NCI-H2081 treated with DMSO at 0.1 percent for 48 hours (cell line): ENCODE measurements around the gene TRIM28.
"Not testable (repeated sequence)": the region's sequence is repeated elsewhere in the genome, so short reads cannot be mapped to it uniquely, and the experiment has no call there.

Source experiments
- DNase-seq: peaks from one replicate; lab custom pipeline; 2025; lab: John Stamatoyannopoulos, UW

Gene TRIM28

GRCh38 chr19:58519355-58520256 is 24.3 kb upstream of the TRIM28 start, which contains the start of gene ZBTB45:
Gene ZBTB45 (minus strand): TSS chr19:58519810. CDS start chr19:58517673, 2,137 bp downstream.
- DNase-seq = peak; percentile 85

DNA sequence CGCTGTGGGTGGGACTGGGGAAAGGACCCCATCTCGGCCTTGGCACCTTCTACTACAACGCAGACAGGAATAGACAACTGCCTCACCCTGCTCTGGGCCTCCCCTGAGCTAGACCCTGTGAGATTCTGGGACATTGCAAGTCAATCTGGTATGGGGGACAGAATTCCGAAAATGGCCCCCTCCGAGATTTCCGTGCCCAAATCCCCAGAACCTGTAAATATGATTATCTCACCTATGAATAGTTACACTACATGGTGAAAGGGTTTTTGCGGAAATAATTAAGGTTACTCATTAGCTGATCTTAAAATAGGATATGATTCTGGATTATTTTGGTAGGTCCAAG is 23.6 kb upstream of the TRIM28 start:
- no peak for DNase-seq

DNA sequence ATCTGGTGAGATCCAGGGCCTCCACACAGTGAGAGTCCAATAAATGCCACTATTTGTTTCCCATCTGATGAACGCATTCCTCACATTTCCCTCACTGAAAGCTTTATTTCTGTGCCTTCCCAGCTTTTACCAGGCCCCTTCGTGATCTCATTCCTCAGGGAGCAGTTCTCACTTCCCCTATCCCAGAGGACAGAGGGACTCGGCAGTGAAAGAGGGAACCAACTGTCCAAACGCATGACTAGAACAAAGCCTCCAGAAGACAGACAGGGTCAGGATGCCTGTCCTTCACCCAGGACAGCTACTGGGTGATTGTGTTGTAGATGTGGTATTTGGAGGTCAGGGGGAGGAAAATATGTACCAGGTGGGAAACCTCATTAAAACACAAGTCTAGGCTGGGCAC is 22.2 kb upstream of the TRIM28 start:
- DNase-seq = no peak

DNA sequence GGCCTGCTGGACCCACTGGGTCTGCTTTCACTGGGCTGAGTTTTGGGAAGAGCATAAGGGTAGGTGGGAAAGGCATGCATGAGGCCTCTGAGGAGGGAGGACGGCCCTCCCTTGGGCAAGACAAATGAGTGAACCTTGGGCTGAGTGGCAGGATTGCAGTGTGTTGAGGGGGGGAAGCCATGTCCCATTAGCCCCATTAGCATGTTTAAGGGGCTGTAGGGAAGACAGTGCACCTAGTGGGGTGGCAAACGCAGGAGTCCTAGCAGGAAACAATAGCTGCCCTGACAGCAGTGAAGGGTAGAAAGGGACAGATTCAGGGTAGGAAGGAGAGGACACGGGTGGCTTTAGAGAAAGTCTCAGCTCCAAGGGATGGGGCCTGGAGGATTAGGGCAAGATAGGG is 21.2 kb upstream of the TRIM28 start:
- no peak for DNase-seq

- no peak for DNase-seq
These were observed 14.5 kb upstream of the TRIM28 start for GRCh38 chr19:58529405-58529804.

DNA sequence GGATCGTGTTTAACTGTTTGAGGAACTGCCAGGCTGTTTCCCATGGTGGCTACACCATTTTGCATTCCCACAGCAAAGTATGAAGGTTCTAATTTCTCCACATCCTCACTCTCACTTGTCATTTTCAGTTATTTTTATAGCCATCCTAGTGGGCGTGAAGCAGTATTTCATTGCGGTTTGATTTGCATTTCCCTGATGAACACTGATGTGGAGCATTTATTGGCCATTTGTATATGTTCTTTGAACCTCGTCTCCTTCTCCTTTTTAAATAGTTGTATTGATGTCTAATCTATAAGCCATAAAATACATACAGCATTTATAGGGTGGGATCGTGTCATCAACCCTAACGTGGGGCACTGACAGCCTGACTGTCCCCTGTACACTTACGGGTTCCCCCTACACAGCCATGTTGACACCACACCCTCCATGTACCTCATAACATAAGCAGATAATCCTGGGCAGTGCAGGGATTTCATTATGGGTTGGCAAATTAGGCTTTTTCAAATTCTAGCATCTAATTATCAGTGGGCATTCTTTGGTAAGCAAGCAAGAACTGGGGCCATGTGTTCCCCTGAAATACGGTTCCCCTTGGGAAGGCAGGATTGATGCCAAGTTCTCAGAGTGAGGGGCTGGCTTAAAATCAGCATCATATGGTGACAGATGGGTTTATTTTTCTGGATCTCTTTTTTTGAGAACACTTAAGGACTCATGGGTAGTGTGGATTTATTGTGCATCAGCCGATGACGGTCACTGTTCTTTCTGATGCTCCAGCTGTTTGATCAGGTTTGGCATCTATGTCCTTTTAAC is 12.6 kb upstream of the TRIM28 start:
- no peak for DNase-seq

DNA sequence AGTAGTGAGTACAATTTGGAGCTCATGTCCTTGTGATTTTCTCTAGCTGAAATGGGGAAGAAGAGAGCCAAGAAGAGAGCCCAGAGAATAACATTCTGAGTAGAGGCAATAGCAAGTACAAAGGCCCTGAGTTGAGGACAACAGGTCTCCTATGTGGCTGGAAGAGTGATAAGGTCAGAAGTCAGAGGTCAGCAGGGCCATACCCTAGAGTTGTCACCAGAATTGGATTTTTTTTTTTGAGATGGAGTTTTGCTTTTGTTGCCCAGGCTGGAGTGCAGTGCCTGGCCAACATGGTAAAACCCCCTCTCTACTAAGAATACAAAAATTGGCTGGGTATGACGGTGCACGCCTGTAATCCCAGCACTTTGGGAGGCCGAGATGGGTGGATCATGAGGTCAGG is 8.0 kb upstream of the TRIM28 start:
- DNase-seq = no peak

DNA sequence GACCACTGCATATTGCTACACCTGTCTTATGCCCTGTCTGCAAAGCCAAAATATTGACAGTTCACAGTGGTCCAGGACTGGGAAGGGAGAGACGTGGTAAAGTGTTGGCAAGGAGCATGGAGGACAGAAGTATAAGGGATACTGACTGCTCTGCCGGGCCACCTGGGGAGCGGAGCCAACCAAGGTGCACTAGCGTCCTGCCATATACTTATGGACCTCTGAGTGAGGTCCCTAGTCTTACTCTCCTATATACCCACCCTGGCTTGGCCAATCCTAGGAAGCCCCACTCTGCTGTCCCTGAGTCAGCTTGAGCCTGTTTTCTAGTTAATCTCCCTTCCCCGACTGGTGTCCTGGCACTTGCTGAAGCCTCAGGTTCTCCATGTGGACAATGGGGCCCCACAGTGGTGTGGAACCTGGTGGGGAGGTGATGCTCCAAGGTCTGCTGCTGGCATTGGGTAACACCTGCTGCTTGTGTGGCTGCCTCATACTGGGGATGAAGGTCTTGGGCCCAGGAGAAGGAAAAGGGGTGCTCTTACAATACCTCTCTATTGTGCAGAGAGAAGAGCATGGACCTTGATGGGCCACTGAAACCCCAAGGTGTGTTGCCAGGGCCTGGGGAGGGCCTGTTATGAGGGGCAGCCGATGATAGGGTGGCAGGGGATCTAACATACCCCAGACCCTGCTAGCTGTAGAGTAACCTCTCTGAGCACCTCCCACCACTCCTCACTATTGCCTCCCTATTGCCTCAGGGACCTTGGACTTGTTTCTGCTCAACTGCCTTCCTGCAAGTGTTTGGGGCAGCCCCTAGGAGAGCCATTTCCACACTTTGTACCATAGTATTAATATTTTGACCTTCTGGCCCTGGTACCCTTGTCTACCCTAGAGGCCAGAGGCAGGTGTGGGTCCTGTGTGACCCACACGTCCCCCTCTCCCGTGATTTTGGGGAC is 6.7 kb upstream of the TRIM28 start:
- DNase-seq = no peak

GRCh38 chr19:58538257-58539168 is 5.4 kb upstream of the TRIM28 start:
- DNase-seq = no peak

DNA sequence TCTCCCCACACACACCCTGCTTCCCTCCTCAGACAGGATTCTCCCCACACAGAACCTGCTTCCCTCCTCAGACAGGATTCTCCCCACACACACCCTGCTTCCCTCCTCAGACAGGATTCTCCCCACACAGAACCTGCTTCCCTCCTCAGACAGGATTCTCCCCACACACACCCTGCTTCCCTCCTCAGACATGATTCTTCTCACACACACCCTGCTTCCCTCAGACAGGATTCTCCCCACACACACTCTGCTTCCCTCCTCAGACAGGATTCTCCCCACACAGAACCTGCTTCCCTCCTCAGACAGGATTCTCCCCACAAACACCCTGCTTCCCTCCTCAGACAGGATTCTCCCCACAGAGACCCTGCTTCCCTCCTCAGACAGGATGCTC is 4.7 kb upstream of the TRIM28 start:
- DNase-seq = not testable (repeated sequence)

GRCh38 chr19:58542641-58543372 is 1.1 kb upstream of the TRIM28 start:
- not testable (repeated sequence) for DNase-seq

- DNase-seq = no peak
These were observed 874 bp downstream of the TRIM28 start for GRCh38 chr19:58544591-58545285.

- DNase-seq = no peak
These were observed 1.6 kb downstream of the TRIM28 start for GRCh38 chr19:58545286-58546018.

DNA sequence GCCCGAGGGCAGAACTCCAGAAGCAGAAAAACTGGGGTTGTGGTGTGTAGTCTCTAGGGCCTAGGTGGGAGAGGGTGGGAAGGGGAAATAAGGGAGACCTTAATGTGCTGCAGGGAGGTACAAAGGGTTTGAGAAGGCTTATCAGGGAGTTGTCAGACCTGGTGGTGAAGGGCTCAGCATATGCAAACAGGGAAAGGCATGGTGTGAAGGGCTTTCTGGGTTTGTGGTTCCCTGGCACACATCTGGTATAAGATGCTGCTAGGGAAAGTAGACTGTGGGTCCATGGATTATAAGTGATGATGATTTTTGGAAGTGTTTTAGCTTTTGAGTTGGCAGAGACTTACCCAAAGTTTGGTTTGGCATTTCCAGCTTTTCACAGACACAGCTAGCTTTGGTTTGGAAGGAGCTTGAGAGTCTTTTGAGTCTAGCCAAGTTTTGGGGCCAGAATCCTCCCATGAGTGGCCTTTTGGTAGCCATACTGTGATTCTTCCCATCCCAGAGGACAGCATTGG is 2.2 kb downstream of the TRIM28 start:
- DNase-seq = no peak

DNA sequence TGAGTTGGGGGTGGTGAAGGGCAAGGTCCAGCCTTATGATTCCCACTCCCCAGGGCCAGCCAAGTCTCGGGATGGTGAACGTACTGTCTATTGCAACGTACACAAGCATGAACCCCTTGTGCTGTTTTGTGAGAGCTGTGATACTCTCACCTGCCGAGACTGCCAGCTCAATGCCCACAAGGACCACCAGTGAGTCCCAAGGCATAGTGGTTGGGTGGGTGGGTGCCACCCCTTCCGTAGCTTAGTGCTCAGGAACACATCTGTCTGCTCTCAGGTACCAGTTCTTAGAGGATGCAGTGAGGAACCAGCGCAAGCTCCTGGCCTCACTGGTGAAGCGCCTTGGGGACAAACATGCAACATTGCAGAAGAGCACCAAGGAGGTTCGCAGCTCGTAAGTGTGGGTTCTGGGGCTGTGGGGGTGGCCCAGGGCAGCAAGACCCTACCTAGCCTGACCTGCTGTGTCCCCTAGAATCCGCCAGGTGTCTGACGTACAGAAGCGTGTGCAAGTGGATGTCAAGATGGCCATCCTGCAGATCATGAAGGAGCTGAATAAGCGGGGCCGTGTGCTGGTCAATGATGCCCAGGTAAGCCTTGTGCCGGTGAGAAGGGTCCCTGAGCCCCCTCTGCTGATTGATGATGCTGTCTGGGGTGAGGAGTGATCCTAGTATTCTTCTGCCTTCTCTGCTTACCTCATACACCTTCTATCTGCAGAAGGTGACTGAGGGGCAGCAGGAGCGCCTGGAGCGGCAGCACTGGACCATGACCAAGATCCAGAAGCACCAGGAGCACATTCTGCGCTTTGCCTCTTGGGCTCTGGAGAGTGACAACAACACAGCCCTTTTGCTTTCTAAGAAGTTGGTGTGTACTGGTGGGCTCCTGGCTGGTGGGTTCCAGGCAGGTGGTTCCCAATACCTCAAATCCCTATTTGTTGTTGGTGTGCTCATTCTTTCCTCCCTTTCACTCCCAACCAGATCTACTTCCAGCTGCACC is 3.8 kb downstream of the TRIM28 start:
- no peak for DNase-seq

DNA sequence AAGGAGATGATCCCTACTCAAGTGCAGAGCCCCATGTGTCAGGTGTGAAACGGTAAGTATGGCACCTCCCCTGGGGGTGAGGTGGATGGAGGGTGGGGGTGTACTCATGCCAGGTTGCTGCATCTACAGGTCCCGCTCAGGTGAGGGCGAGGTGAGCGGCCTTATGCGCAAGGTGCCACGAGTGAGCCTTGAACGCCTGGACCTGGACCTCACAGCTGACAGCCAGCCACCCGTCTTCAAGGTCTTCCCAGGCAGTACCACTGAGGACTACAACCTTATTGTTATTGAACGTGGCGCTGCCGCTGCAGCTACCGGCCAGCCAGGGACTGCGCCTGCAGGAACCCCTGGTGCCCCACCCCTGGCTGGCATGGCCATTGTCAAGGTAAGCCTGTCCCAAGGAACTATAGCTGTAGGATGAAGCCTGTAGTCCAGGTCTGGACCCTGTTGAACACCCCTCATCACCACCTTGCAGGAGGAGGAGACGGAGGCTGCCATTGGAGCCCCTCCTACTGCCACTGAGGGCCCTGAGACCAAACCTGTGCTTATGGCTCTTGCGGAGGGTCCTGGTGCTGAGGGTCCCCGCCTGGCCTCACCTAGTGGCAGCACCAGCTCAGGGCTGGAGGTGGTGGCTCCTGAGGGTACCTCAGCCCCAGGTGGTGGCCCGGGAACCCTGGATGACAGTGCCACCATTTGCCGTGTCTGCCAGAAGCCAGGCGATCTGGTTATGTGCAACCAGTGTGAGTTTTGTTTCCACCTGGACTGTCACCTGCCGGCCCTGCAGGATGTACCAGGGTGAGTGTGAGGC is 5.2 kb downstream of the TRIM28 start:
- no peak for DNase-seq
